DMS53 treated with DMSO at 0.1 percent for 48 hours (cell line): ENCODE measurements around the gene LTBP2.

Experiments used
- DNase-seq: peaks from one replicate; lab custom pipeline; 2025; ENCODE audit not compliant: unreplicated experiment; lab: John Stamatoyannopoulos, UW

LTBP2 gene

GRCh38 chr14:74531006-74531405 is 81.0 kb downstream of the LTBP2 start:
- DNase-seq = no peak

DNA sequence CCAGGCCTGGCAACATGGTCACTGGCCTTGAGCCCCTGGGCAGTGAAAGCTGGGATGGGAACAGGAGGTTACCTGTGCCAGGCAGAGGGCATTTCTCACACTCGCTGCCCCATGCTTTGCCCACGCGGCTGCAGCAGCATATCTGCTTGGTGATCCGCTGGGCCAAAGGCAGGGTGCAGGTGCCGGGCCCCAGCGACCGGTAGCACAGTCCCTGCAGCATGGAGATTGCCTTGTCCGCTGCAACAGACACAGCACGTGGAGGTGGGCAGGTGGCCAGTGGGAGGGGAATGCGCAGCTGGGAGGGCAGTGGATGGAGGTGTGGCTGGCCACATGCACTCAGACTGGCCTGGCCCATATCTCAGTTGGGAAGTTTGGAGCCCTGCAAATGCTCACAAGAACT is 83.2 kb downstream of the LTBP2 start:
- DNase-seq = no peak

- DNase-seq = no peak
Measured at GRCh38 chr14:74528406-74528805, 83.6 kb downstream of the LTBP2 start.

- DNase-seq = no peak
Measured at GRCh38 chr14:74527736-74528280, 84.2 kb downstream of the LTBP2 start.

GRCh38 chr14:74526854-74527585 is 85.0 kb downstream of the LTBP2 start:
- no peak for DNase-seq

- DNase-seq = no peak
Measured at GRCh38 chr14:74525361-74525851, 86.6 kb downstream of the LTBP2 start.

GRCh38 chr14:74524812-74525135 is 87.3 kb downstream of the LTBP2 start:
- no peak for DNase-seq

GRCh38 chr14:74524076-74524811 is 87.8 kb downstream of the LTBP2 start:
- no peak for DNase-seq

DNA sequence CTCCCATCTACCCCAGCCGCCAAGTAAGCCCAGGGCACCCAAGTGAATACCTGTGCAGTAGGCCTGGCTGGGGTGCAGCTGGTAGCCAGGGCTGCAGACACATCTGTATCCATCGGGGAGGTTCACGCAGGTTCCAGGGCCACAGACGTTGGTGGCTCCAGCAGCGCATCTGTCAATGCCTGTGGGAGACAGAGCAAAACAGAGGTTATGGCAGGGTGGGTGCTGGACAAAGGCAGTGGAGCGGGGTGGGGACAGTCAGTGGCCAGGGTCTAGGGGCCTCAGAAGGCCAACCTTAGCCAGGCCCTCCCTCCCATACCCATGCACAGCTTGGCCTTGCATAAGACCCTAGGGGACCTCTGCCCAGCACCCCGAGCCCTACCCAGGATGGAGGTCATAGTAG is 89.3 kb downstream of the LTBP2 start:
- DNase-seq = no peak

DNA sequence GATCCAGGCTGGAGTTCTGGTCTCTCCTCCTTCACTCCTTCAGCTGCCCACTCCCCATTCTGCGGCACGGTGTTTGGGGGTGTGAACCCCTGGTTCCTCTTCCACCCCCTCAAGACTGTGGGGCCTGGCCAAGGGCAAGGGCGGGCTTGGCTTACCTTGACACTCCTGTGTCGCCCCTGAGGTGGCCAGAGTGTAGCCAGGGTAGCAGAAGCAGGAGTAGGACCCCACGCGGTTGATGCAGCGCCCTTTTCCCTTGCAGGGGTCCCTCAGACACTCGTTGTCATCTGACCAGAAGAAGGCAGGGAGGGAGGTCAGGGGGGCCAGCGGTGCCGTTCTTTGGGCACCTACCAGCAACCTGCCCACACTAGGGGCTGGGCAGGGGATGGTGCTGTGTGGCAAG is 90.3 kb downstream of the LTBP2 start:
- DNase-seq = no peak

- DNase-seq = no peak
Measured at GRCh38 chr14:74519316-74520074, 92.5 kb downstream of the LTBP2 start.

DNA sequence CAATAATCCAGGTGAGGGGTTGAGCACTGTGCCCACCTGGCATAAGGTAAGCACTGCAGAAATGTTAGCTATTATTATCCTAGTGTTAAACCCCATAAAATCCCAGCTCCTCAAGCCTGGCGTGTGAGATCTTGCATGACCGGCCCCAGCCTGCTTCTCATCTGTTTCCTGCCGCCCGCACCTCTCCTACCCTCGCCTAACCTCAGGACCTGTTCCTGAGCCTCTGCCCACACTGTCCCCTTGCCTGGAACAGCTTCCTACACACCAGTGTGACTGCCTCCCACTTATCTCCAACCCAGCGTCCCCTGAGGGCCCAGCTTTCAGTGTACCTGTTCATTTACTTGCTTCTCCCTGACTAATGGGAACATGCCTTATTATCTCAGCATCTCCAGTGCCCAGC is 93.8 kb downstream of the LTBP2 start:
- DNase-seq = no peak

GRCh38 chr14:74517731-74518130 is 94.3 kb downstream of the LTBP2 start:
- no peak for DNase-seq

- DNase-seq = no peak
Measured at GRCh38 chr14:74516451-74517160, 95.4 kb downstream of the LTBP2 start.

GRCh38 chr14:74515891-74516412 is 96.1 kb downstream of the LTBP2 start:
- no peak for DNase-seq

DNA sequence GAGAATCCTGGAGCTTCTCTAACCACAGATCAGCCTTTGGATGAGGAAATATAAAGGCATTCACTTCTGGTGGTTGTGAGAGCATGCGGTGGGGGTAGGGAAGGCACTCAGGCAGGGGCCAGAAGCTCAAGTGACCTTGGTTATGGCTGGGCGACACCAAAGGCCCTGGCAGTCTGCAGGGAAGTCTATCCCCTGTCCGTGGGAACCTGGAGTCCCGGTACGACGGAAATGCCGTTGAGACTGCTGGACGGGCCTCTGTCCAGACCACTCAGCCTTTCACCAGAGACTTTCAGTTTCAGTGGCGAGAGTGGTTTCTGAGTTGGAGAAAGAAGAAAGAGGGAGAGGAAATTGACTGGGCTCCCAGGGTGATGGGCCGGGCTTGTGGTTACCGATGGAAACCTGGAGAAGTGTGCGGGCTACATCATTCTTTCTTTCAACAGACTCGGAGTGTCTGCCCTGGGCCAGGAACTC is 97.5 kb downstream of the LTBP2 start:
- DNase-seq = no peak

GRCh38 chr14:74511966-74512830 is 99.8 kb downstream of the LTBP2 start:
- no peak for DNase-seq

DNA sequence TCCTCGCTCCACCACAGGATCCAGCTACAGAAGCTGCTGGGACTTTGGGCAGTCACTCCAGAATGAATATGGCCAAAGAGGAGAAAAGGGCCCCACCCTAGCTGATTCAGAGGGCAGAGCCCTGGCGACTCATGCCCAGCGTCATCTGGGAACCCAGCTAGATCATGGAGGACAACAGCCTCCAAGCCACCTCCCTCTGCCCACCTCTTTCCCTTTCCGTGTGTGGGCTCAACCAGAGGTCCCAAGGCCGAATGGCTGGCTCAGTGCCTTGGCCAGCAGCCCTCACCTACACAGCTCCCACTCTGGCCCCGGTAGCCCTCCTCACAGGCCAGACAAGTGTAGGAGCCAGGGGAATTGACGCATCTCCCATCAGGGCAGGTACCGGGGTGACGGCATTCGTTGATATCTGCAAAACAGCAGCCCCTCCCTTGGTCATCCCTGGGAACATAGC is 101.1 kb downstream of the LTBP2 start:
- no peak for DNase-seq

DNA sequence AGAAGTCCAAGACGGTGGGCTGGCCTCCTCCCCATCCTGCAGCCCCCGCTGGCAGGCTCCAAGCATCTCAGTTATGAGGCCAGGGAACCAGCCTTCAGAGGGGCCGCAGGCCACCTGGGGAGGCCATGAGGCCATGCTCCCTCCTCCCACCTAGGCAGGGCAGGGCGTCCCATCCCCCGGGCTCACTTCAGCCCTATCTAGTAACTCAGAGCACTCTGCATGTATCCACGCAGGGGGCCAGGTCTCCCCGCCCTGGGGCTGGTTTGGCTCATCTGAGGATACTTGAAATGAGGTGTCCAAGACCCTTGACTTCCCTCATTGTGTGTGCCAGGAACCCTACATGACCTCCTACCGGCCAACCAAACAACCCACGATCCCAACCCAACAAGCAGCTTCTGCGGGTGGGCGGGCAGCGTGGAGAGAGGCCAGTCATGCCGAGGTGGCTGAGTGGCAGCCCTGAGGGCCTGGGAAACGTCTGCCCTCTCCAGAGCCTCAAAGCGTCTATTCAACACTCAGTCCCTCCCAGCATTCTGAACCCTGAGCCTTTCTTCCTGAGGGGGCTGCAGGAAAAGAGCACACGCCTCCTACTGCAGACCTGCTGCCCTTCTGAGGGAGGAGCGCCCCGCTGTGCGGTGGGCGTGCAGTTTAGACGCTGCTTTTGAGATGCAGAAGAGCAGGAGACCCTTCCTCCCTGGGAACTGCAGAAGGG is 101.7 kb downstream of the LTBP2 start:
- no peak for DNase-seq
